Activated CD4-positive, alpha-beta T cell treated with anti-CD3 and anti-CD28 coated beads, Interleukin-2, amount 10 ng/mL, durations not matched to agents 24 days and 14 days (primary cell): ENCODE measurements around the gene YAP1. TPM values are rescaled to one million over a fixed set of nuclear protein-coding genes. Genes with fewer than 3 reads are reported as not detected.
A peak's percentile ranks its signal among the peaks of the same experiment; 100 is the strongest.

Source experiments
- DNase-seq: peaks from one replicate; pipeline ENCODE4 v3.0.0; 2022
- H3K27ac Mint-ChIP-seq: one replicate; pipeline ENCODE4 v1.8.0; 2022; ENCODE audit warnings: mild to moderate bottlenecking, mixed read lengths
- H3K27me3 Mint-ChIP-seq: one replicate; pipeline ENCODE4 v1.8.0; 2022; ENCODE audit warnings: mixed read lengths
- H3K36me3 Mint-ChIP-seq: one replicate; pipeline ENCODE4 v1.8.0; 2022; ENCODE audit warnings: low read depth, mild to moderate bottlenecking, mixed read lengths
- H3K4me1 Mint-ChIP-seq: one replicate; pipeline ENCODE4 v1.8.0; 2021; ENCODE audit warnings: mixed read lengths
- H3K4me3 Mint-ChIP-seq: one replicate; pipeline ENCODE4 v1.8.0; 2022; ENCODE audit warnings: mild to moderate bottlenecking, moderate library complexity, mixed read lengths
- H3K9me3 Mint-ChIP-seq: one replicate; pipeline ENCODE4 v1.8.0; 2021; ENCODE audit warnings: mixed read lengths
- intact Hi-C: fragments of 100-400 bp; cut with micrococcal nuclease; formaldehyde crosslinking; loops from one replicate; pipeline ENCODE4 v1.15.1; 2023
- total RNA-seq: library from RNA; stranded (reverse); gene quantifications from 2 replicates; pipeline ENCODE4 v1.2.3, GENCODE V29; 2022

The YAP1 gene
- total RNA-seq, result not detected in 2 replicates

- Mint-ChIP-seq H3K4me1 (peaks cover 8% of the 10 kb centered on the region), H3K36me3 (peaks cover 2% of the 10 kb centered on the region), H3K9me3 (peaks cover 2% of the 10 kb centered on the region), H3K27me3 (peaks cover 50% of the 10 kb centered on the region), H3K4me3 (peak within 1 kb of the TSS; percentile 98), H3K27ac (peak within 1 kb of the TSS; percentile 76)
- intact Hi-C loops, result loop anchor here (2.0 to 10.0 kb wide), 2 partner anchors 155 to 195 kb away; partner anchors contain the start of gene CEP126
- DNase-seq, result peak; percentile 90
Measured at GRCh38 chr11:102109896-102110760, at the start of gene YAP1. Gene YAP1, plus strand, starts transcription at chr11:102110447. Its CDS starts 402 bp downstream, at chr11:102110849.

GRCh38 chr11:102061276-102061675 lies 49.0 kb upstream of the YAP1 start:
- intact Hi-C loops, result no loop called here
- no peaks in the 10 kb centered on the region for H3K4me1 Mint-ChIP-seq

GRCh38 chr11:102062106-102062505 lies 48.1 kb upstream of the YAP1 start:
- Mint-ChIP-seq H3K4me1 (no peaks in the 10 kb centered on the region), H3K4me3 (no peak overlapping the region), H3K27me3 (peaks cover 5% of the 10 kb centered on the region), H3K27ac (no peak overlapping the region), H3K9me3 (no peaks in the 10 kb centered on the region), H3K36me3 (no peaks in the 10 kb centered on the region)
- DNase-seq, result peak; percentile 15
- intact Hi-C loops, result no loop called here

More at GRCh38 chr11:102061276-102061675, 49.0 kb upstream of the YAP1 start:
- DNase-seq, result peak; percentile 32
- no peaks in the 10 kb centered on the region for H3K36me3 Mint-ChIP-seq
- H3K9me3 Mint-ChIP-seq, result no peaks in the 10 kb centered on the region
- no peak overlapping the region for H3K27ac Mint-ChIP-seq
- H3K27me3 Mint-ChIP-seq, result peaks cover 5% of the 10 kb centered on the region
- no peak overlapping the region for H3K4me3 Mint-ChIP-seq

- Mint-ChIP-seq H3K27ac (no peak overlapping the region), H3K4me1 (no peaks in the 10 kb centered on the region), H3K9me3 (no peaks in the 10 kb centered on the region), H3K36me3 (no peaks in the 10 kb centered on the region), H3K27me3 (peaks cover 5% of the 10 kb centered on the region), H3K4me3 (no peak overlapping the region)
- DNase-seq, result peak; percentile 16
- intact Hi-C loops, result no loop called here
Measured at GRCh38 chr11:102064316-102064715, 45.9 kb upstream of the YAP1 start.

- H3K27ac Mint-ChIP-seq, result no peak overlapping the region
- DNase-seq, result no peak
- peaks cover 1% of the 10 kb centered on the region for H3K36me3 Mint-ChIP-seq
- no peaks in the 10 kb centered on the region for H3K4me1 Mint-ChIP-seq
- intact Hi-C loops, result no loop called here
- no peak overlapping the region for H3K4me3 Mint-ChIP-seq
- peaks cover 25% of the 10 kb centered on the region for H3K9me3 Mint-ChIP-seq
- no peaks in the 10 kb centered on the region for H3K27me3 Mint-ChIP-seq
Measured at GRCh38 chr11:102070766-102071165, 39.5 kb upstream of the YAP1 start.

GRCh38 chr11:102071497-102072472 lies 38.5 kb upstream of the YAP1 start:
- intact Hi-C loops, result no loop called here
- no peak for DNase-seq
- Mint-ChIP-seq H3K4me1 (no peaks in the 10 kb centered on the region), H3K9me3 (peaks cover 25% of the 10 kb centered on the region), H3K27me3 (no peaks in the 10 kb centered on the region), H3K36me3 (peaks cover 1% of the 10 kb centered on the region), H3K4me3 (no peak overlapping the region), H3K27ac (no peak overlapping the region)

- Mint-ChIP-seq H3K4me1 (no peaks in the 10 kb centered on the region), H3K9me3 (peaks cover 25% of the 10 kb centered on the region), H3K4me3 (no peak overlapping the region), H3K27ac (no peak overlapping the region), H3K36me3 (peaks cover 1% of the 10 kb centered on the region), H3K27me3 (no peaks in the 10 kb centered on the region)
- DNase-seq, result no peak
- intact Hi-C loops, result no loop called here
Measured at GRCh38 chr11:102073253-102073652, 37.0 kb upstream of the YAP1 start.

GRCh38 chr11:102079625-102080024 lies 30.6 kb upstream of the YAP1 start:
- DNase-seq, result no peak
- Mint-ChIP-seq H3K4me1 (no peaks in the 10 kb centered on the region), H3K4me3 (no peak overlapping the region), H3K27me3 (no peaks in the 10 kb centered on the region), H3K36me3 (no peaks in the 10 kb centered on the region), H3K9me3 (no peaks in the 10 kb centered on the region), H3K27ac (no peak overlapping the region)
- intact Hi-C loops, result no loop called here

- H3K36me3 Mint-ChIP-seq, result no peaks in the 10 kb centered on the region
- intact Hi-C loops, result no loop called here
- no peaks in the 10 kb centered on the region for H3K9me3 Mint-ChIP-seq
- no peak for DNase-seq
- no peak overlapping the region for H3K4me3 Mint-ChIP-seq
- no peaks in the 10 kb centered on the region for H3K4me1 Mint-ChIP-seq
- H3K27me3 Mint-ChIP-seq, result no peaks in the 10 kb centered on the region
- no peak overlapping the region for H3K27ac Mint-ChIP-seq
Measured at GRCh38 chr11:102081313-102081712, 28.9 kb upstream of the YAP1 start.

GRCh38 chr11:102085864-102086551 lies 24.2 kb upstream of the YAP1 start:
- Mint-ChIP-seq H3K27me3 (peaks cover 3% of the 10 kb centered on the region), H3K9me3 (no peaks in the 10 kb centered on the region), H3K36me3 (no peaks in the 10 kb centered on the region), H3K4me3 (no peak overlapping the region), H3K27ac (no peak overlapping the region), H3K4me1 (no peaks in the 10 kb centered on the region)
- intact Hi-C loops, result no loop called here
- no peak for DNase-seq

- H3K4me1 Mint-ChIP-seq, result no peaks in the 10 kb centered on the region
- no peaks in the 10 kb centered on the region for H3K27me3 Mint-ChIP-seq
- no peaks in the 10 kb centered on the region for H3K36me3 Mint-ChIP-seq
- no peaks in the 10 kb centered on the region for H3K9me3 Mint-ChIP-seq
- DNase-seq, result no peak
- intact Hi-C loops, result no loop called here
- no peak overlapping the region for H3K27ac Mint-ChIP-seq
- no peak overlapping the region for H3K4me3 Mint-ChIP-seq
Measured at GRCh38 chr11:102097186-102097585, 13.1 kb upstream of the YAP1 start.

GRCh38 chr11:102099755-102100154 lies 10.5 kb upstream of the YAP1 start:
- no peaks in the 10 kb centered on the region for H3K4me1 Mint-ChIP-seq

GRCh38 chr11:102108734-102109440 lies 1.4 kb upstream of the YAP1 start:
- Mint-ChIP-seq H3K27ac (no peak overlapping the region), H3K4me3 (no peak overlapping the region), H3K27me3 (peaks cover 43% of the 10 kb centered on the region), H3K9me3 (peaks cover 2% of the 10 kb centered on the region), H3K36me3 (peaks cover 2% of the 10 kb centered on the region), H3K4me1 (peaks cover 8% of the 10 kb centered on the region)
- no peak for DNase-seq
- intact Hi-C loops, result no loop called here

More at GRCh38 chr11:102099755-102100154, 10.5 kb upstream of the YAP1 start:
- Mint-ChIP-seq H3K27ac (no peak overlapping the region), H3K9me3 (no peaks in the 10 kb centered on the region), H3K4me3 (no peak overlapping the region), H3K27me3 (peaks cover 5% of the 10 kb centered on the region), H3K36me3 (no peaks in the 10 kb centered on the region)
- no peak for DNase-seq
- intact Hi-C loops, result no loop called here
